ENCODE results near the gene PALS1. TPM values are rescaled to one million over a fixed set of nuclear protein-coding genes. Genes with fewer than 3 reads are reported as not detected.

PALS1 gene
- total and polyA plus RNA-seq, 2 donors (not counting 1 experiment from before 2014, with no cell fraction given): 2.6 to 17.0 TPM

DNA sequence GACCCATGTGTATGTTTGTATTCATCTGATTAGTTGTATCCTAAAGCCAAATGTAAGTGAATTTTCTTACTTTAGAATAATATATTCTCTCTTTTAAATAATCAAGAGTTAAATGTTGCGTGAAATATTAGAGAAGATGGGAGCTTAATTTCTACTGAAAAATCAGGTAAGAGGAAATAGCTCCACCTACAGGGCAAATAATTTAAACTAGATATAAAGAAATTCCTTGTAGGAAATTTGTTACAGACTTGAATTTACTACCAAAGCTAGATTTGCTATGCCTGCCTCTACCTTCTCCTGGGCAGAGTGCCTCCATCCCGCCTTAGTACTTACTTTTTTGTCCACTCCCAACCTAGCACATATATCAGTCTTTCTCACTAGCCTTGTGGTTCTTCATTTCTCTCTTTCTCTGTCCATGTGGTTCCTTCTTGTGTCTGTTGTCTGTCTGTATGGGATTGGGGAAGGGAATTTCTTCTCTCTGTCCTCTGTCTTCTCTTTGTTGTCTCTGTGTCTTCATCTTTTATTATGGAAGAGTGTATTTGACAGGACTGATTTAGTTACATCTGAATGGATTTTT is 44.7 kb downstream of the PALS1 start:
- POLR2A ChIA-PET: interaction anchor here (0.5 kb wide), 1 partner anchor 64 kb away, joined by 3 read pairs; no protein-coding TSS in a partner anchor
- DNase-seq: peak; percentile 56
- H3K27me3 Mint-ChIP-seq: no peaks in the 10 kb centered on the region

More for the DNA sequence above, 44.7 kb downstream of the PALS1 start:
- H3K9me3 Mint-ChIP-seq (ENCODE audit: insufficient read depth): no peaks in the 10 kb centered on the region
- H3K4me2 ChIP-seq (replicated peaks; ENCODE audit: low read depth, low read length, poor library complexity, severe bottlenecking): no peak overlapping the region
- H3K4me3 ChIP-seq (ENCODE audit: control extremely low read depth in 1 of 5, extremely low read depth in 1 of 5, insufficient read depth in 1 of 5, low read depth in 2 of 5, low read length in 4 of 5): no peak overlapping the region
- ATAC-seq (ENCODE audit: low read depth): no peak
- no peaks in the 10 kb centered on the region for H3K36me3 ChIP-seq (replicated peaks in 1 of 2; ENCODE audit: control extremely low read depth in 1 of 2, control insufficient read depth in 1 of 2, extremely low read depth in 1 of 2, insufficient read depth in 2 of 2, low read length in 1 of 2)
- peaks cover 4% of the 10 kb centered on the region for H3K79me2 ChIP-seq (ENCODE audit: control insufficient read depth, insufficient read depth, low read length)
- H3K4me1 Mint-ChIP-seq: no peaks in the 10 kb centered on the region
- TF ChIP-seq, protein P1, sequence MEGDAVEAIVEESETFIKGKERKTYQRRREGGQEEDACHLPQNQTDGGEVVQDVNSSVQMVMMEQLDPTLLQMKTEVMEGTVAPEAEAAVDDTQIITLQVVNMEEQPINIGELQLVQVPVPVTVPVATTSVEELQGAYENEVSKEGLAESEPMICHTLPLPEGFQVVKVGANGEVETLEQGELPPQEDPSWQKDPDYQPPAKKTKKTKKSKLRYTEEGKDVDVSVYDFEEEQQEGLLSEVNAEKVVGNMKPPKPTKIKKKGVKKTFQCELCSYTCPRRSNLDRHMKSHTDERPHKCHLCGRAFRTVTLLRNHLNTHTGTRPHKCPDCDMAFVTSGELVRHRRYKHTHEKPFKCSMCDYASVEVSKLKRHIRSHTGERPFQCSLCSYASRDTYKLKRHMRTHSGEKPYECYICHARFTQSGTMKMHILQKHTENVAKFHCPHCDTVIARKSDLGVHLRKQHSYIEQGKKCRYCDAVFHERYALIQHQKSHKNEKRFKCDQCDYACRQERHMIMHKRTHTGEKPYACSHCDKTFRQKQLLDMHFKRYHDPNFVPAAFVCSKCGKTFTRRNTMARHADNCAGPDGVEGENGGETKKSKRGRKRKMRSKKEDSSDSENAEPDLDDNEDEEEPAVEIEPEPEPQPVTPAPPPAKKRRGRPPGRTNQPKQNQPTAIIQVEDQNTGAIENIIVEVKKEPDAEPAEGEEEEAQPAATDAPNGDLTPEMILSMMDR (IDR thresholded peaks at IDR 0.05): peak; percentile 85
- TF ChIP-seq EZH2 (IDR thresholded peaks at IDR 0.05; ENCODE audit: borderline replicate concordance, insufficient read depth, low read depth, low read length, poor library complexity, severe bottlenecking): no peak
- no peak overlapping the region for H2AFZ ChIP-seq (ENCODE audit: insufficient read depth, low read depth, low read length, poor library complexity, severe bottlenecking)
- H4K20me1 ChIP-seq (ENCODE audit: control insufficient read depth, insufficient read depth, low read length, poor library complexity, severe bottlenecking): no peaks in the 10 kb centered on the region
- H3K9ac ChIP-seq (ENCODE audit: low read length): no peak overlapping the region
- H3K4me1 ChIP-seq (ENCODE audit: control insufficient read depth in 2 of 2, insufficient read depth in 2 of 2, low read length in 2 of 2): no peaks in the 10 kb centered on the region
- no peak overlapping the region for H3K4me3 Mint-ChIP-seq
- H3K27ac ChIP-seq (ENCODE audit: low read length in 2 of 2): no peak overlapping the region
- intact Hi-C loops (cut with micrococcal nuclease): loop anchor here (1.0 to 2.0 kb wide), 2 partner anchors 120 to 661 kb away; no protein-coding TSS in a partner anchor
- H3K27me3 ChIP-seq (replicated peaks in 1 of 4; ENCODE audit: control extremely low read depth in 1 of 4, control insufficient read depth in 3 of 4, insufficient read depth in 4 of 4, low read length in 3 of 4): no peaks in the 10 kb centered on the region
- no peak overlapping the region for H3K27ac Mint-ChIP-seq
- no CpG with 5 or more reads among the region's 2 CpGs for WGBS (ENCODE audit: insufficient coverage)
- CTCF ChIA-PET: interaction anchor here (0.5 to 3.9 kb wide), 30 partner anchors 10 to 927 kb away, joined by 3 to 58 read pairs (median 4); partner anchors contain the start of gene ATP6V1D
- no peaks in the 10 kb centered on the region for H3K9me3 ChIP-seq (ENCODE audit: control extremely low read depth in 1 of 3, control insufficient read depth in 2 of 3, insufficient read depth in 1 of 3, low read length in 2 of 3)

Other genes with a start within 250 kb of the PALS1 start
- 0.15 TPM in 1 of 2 replicates, not detected in the other for gene GARIN2, start 52.0 kb upstream of the PALS1 start, total RNA-seq
- gene GARIN2, start 52.0 kb upstream of the PALS1 start, polyA plus RNA-seq: not detected in 2 replicates
- gene ATP6V1D, start 118.4 kb downstream of the PALS1 start, total RNA-seq: 35.3 and 35.6 TPM in 2 replicates
- gene ATP6V1D, start 118.4 kb downstream of the PALS1 start, polyA plus RNA-seq: 6.4 and 8.2 TPM in 2 replicates
- gene EIF2S1, start 118.9 kb downstream of the PALS1 start, total RNA-seq: 39.3 and 39.9 TPM in 2 replicates
- gene EIF2S1, start 118.9 kb downstream of the PALS1 start, polyA plus RNA-seq: 10.4 and 23.2 TPM in 2 replicates
- gene PLEK2, start 170.7 kb downstream of the PALS1 start, total RNA-seq: not detected in 2 replicates
- gene PLEK2, start 170.7 kb downstream of the PALS1 start, polyA plus RNA-seq: not detected in 2 replicates
- 4.2 and 6.9 TPM in 2 replicates for gene TMEM229B, start 247.3 kb downstream of the PALS1 start, total RNA-seq
- gene TMEM229B, start 247.3 kb downstream of the PALS1 start, polyA plus RNA-seq: 4.9 and 8.2 TPM in 2 replicates